ENCODE results near the gene PRDM2.

- TF ChIP-seq YY1 (IDR thresholded peaks at IDR 0.05; ENCODE audit: insufficient read depth, insufficient read length), result no peak
- TF ChIP-seq ZNF274 (IDR thresholded peaks at IDR 0.05; ENCODE audit: low read depth, low read length), result no peak
- TF ChIP-seq SUZ12 (IDR thresholded peaks at IDR 0.05; ENCODE audit: extremely low read depth, insufficient read depth, insufficient read length), result no peak
Measured at GRCh38 chr1:13749543-13750341, 49.8 kb downstream of the PRDM2 start.

Measured in NT2/D1 (cell line).